Measurements from ENCODE around the gene BTBD18.

BTBD18 gene

DNA sequence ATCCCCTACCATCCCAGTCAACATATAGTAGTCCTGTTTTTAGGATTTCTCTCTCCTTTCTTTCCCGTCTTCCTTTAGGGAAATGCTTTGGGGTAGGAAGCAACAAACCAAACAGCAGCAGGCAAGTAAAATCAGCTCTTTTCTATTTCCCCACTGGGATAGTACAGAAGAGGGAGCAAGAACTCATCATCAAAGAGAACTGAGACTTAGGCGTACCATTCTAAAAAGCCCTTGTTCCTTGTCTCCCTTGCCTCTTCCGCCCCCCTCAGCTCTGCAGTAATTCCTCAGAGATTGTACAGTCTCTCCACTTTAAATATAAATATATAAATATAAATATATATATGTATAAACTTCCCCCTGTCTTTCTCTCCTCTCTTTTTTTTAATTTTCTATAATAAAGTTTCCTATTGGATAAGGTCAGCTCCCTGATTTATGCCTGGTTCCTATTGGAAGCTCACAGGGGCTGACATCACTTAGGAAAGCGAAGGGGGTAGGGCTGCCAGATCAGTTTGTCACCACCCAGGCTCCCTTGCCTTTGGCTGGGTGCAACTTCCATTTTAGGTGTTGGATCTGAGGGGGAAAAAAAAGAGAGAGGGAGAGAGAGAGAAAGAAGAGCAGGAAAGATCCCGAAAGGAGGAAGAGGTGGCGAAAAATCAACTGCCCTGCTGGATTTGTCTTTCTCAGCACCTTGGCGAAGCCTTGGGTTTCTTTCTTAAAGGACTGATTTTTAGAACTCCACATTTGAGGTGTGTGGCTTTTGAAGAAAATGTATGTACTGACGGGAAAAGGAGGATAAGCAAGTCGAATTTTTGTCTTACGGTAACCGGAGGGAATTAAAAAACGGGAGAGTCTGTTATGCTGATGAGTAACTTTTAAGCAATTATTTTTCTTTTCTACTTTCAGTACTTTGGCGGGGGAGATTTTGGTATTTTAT lies 9.9 kb upstream of the BTBD18 start, which contains the start of gene CTNND1:
TSS of gene CTNND1 (plus strand) at position 502 of the 934 bp plus-strand sequence. CDS start 29,677 bp downstream, outside the sequence.
- peak; percentile 87 for DNase-seq (ENCODE audit: extremely low spot score)
- CTCF ChIA-PET, result interaction anchor here (1.2 to 10.8 kb wide), 8 partner anchors 10 to 235 kb away, joined by 3 to 92 read pairs (median 6); partner anchors contain the start of gene BTBD18

GRCh38 chr11:57758174-57758573 lies 6.6 kb upstream of the BTBD18 start:
- DNase-seq (ENCODE audit: extremely low spot score), result no peak
- ChIA-PET POLR2A (no interaction called here), CTCF (interaction anchor here (1.2 to 10.8 kb wide), 7 partner anchors 10 to 44 kb away, joined by 3 to 92 read pairs (median 3); no protein-coding TSS in a partner anchor)
- TF ChIP-seq, protein P1, sequence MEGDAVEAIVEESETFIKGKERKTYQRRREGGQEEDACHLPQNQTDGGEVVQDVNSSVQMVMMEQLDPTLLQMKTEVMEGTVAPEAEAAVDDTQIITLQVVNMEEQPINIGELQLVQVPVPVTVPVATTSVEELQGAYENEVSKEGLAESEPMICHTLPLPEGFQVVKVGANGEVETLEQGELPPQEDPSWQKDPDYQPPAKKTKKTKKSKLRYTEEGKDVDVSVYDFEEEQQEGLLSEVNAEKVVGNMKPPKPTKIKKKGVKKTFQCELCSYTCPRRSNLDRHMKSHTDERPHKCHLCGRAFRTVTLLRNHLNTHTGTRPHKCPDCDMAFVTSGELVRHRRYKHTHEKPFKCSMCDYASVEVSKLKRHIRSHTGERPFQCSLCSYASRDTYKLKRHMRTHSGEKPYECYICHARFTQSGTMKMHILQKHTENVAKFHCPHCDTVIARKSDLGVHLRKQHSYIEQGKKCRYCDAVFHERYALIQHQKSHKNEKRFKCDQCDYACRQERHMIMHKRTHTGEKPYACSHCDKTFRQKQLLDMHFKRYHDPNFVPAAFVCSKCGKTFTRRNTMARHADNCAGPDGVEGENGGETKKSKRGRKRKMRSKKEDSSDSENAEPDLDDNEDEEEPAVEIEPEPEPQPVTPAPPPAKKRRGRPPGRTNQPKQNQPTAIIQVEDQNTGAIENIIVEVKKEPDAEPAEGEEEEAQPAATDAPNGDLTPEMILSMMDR (IDR thresholded peaks at IDR 0.05; ENCODE audit: control extremely low read depth, extremely low read depth, low read depth, missing control alignments), result no peak

More for the DNA sequence above, 9.9 kb upstream of the BTBD18 start, which contains the start of gene CTNND1:
- TF ChIP-seq, protein P1 (IDR thresholded peaks at IDR 0.05; ENCODE audit: control extremely low read depth, extremely low read depth, low read depth, missing control alignments), result no peak
- POLR2A ChIA-PET, result interaction anchor here (0.6 to 2.8 kb wide), 6 partner anchors 10 to 21 kb away, joined by 3 to 9 read pairs (median 4); partner anchors contain the start of gene BTBD18

GRCh38 chr11:57752954-57753353 lies 1.3 kb upstream of the BTBD18 start:
- ChIA-PET CTCF (interaction anchor here (2.2 to 13.5 kb wide), 2 partner anchors 10 to 49 kb away, joined by 21 to 142 read pairs; partner anchors contain the start of gene CTNND1), POLR2A (no interaction called here)
- DNase-seq (ENCODE audit: extremely low spot score), result no peak
- TF ChIP-seq, protein P1 (IDR thresholded peaks at IDR 0.05; ENCODE audit: control extremely low read depth, extremely low read depth, low read depth, missing control alignments), result no peak

GRCh38 chr11:57751176-57751575 lies 443 bp downstream of the BTBD18 start:
- POLR2A ChIA-PET, result interaction anchor here (0.8 to 1.4 kb wide), 2 partner anchors 9 to 10 kb away, joined by 5 to 6 read pairs; partner anchors contain the start of genes CTNND1 and SELENOH
- DNase-seq (ENCODE audit: extremely low spot score), result no peak
- CTCF ChIA-PET, result interaction anchor here (0.5 to 13.5 kb wide), 10 partner anchors 9 to 774 kb away, joined by 3 to 142 read pairs (median 4); partner anchors contain the start of genes CTNND1 and SELENOH
- TF ChIP-seq, protein P1 (IDR thresholded peaks at IDR 0.05; ENCODE audit: control extremely low read depth, extremely low read depth, low read depth, missing control alignments), result no peak

- ChIA-PET POLR2A (interaction anchor here (0.6 to 0.9 kb wide), 2 partner anchors 14 to 47 kb away, joined by 3 read pairs; partner anchors contain the start of gene CTNND1), CTCF (interaction anchor here (1.2 to 13.5 kb wide), 5 partner anchors 9 to 55 kb away, joined by 3 to 142 read pairs (median 6); partner anchors contain the start of gene CTNND1)
These were observed 4.7 kb downstream of the BTBD18 start for GRCh38 chr11:57746920-57747319.

More at GRCh38 chr11:57746920-57747319, 4.7 kb downstream of the BTBD18 start:
- TF ChIP-seq, protein P1 (IDR thresholded peaks at IDR 0.05; ENCODE audit: control extremely low read depth, extremely low read depth, low read depth, missing control alignments), result no peak
- DNase-seq (ENCODE audit: extremely low spot score), result no peak
